HepG2 (cell line): ENCODE measurements around the gene SGSH. TPM values are rescaled to one million over a fixed set of nuclear protein-coding genes. Genes with fewer than 3 reads are reported as not detected.

Experiments used
- ATAC-seq: fragments of 200-7000 bp; cut with Tn5 transposase; 3 replicates; pipeline ENCODE4 v1.9.1; 2020; ENCODE audit warnings: mild to moderate bottlenecking, moderate library complexity
- BruUV-seq: library from RNA; stranded (reverse); fragments of 400-500 nt; replicated peaks from 2 replicates; lab custom pipeline; 2021; lab: Mats Ljungman, UMichigan
- CTCF ChIA-PET: fragments of 300-600 bp; formaldehyde crosslinking; extraction: SDS; loops from one replicate; lab custom pipeline; 2021; ENCODE audit warnings: low total read pairs, inconsistent platforms, low intra/inter-chr PET ratio; lab: Yijun Ruan, JAX
- POLR2A ChIA-PET: fragments of 350-600 bp; sonication (Branson Sonifier 250); formaldehyde crosslinking; loops from one replicate; lab custom pipeline; 2020; ENCODE audit warnings: antibody characterized with exemption, inconsistent platforms; lab: Yijun Ruan, JAX
- DNase-seq: peaks from one replicate; pipeline ENCODE4 v3.0.0-alpha.2; 2015; ENCODE audit warnings: low spot score
- FAIRE-seq: peaks from 3 replicates; lab custom pipeline; 2011; peaks lifted over from hg19 to GRCh38; lab: Jason Lieb, UNC
- H2AFZ ChIP-seq: one replicate; pipeline ENCODE4 v1.6.1; 2011; ENCODE audit warnings: low read length, inconsistent platforms
- H3K27ac ChIP-seq: fragments of 300-600 bp; 3 replicates; pipeline ENCODE4 v1.8.0; 2011; ENCODE audit warnings: mixed run types, mild to moderate bottlenecking, mixed read lengths, low read length, inconsistent platforms; ENCODE audit not compliant: insufficient read depth; ENCODE audit errors: extremely low read length
- H3K27me3 ChIP-seq, 2 experiments: fragments of 200-600 bp in 1 of 2; 2 replicates in 1 of 2; 3 replicates in 1 of 2; pipeline versions ENCODE4 v1.6.0 to v1.8.0; 2011; ENCODE audit warnings: low read length in 2 of 2, mild to moderate bottlenecking in 2 of 2, moderate library complexity in 2 of 2, inconsistent platforms in 1 of 2; ENCODE audit not compliant: insufficient read depth in 2 of 2, control insufficient read depth in 1 of 2
- H3K36me3 ChIP-seq, 2 experiments: fragments of 200-600 bp in 1 of 2; replicated peaks in 1 of 2; 2 replicates in 1 of 2; 3 replicates in 1 of 2; pipeline versions ENCODE4 v1.5.1 to v1.8.0; 2011; ENCODE audit warnings: low read length in 2 of 2, inconsistent platforms in 1 of 2; ENCODE audit not compliant: insufficient read depth in 2 of 2, control insufficient read depth in 1 of 2
- H3K4me1 ChIP-seq: 2 replicates; pipeline ENCODE4 v1.5.1; 2012; ENCODE audit warnings: low read length, inconsistent platforms; ENCODE audit not compliant: insufficient read depth
- H3K4me2 ChIP-seq: 2 replicates; pipeline ENCODE4 v1.6.0; 2011; ENCODE audit warnings: low read depth, low read length, inconsistent platforms
- H3K4me3 ChIP-seq, 3 experiments: fragments of 200-600 bp in 1 of 3; sonication (generic), shearing (Covaris generic) in 1 of 3; replicated peaks in 1 of 3; 2 replicates each; pipeline ENCODE4 v1.5.1; 2011 to 2016; ENCODE audit warnings: low read length in 3 of 3, inconsistent platforms in 2 of 3, low read depth in 2 of 3, mild to moderate bottlenecking in 2 of 3, control low read depth in 1 of 3, mixed read lengths in 1 of 3; ENCODE audit not compliant: insufficient read depth in 1 of 3
- H3K79me2 ChIP-seq: one replicate; pipeline ENCODE4 v1.6.1; 2011; ENCODE audit warnings: low read length, inconsistent platforms; ENCODE audit not compliant: insufficient read depth
- H3K9ac ChIP-seq: 2 replicates; pipeline ENCODE4 v1.6.0; 2011; ENCODE audit warnings: mild to moderate bottlenecking, low read depth, low read length, inconsistent platforms; ENCODE audit not compliant: insufficient read depth
- H3K9me3 ChIP-seq: 2 replicates; pipeline ENCODE4 v1.5.1; 2012; ENCODE audit warnings: mild to moderate bottlenecking, low read length
- H4K20me1 ChIP-seq: 2 replicates; pipeline ENCODE4 v1.6.0; 2011; ENCODE audit warnings: inconsistent platforms, mild to moderate bottlenecking, low read length, moderate library complexity; ENCODE audit not compliant: insufficient read depth
- CHD4 ChIP-seq: fragments of 200-600 bp; sonication (generic); IDR thresholded peaks from 2 replicates; pipeline ENCODE4 v1.7.0; 2017; ENCODE audit warnings: mild to moderate bottlenecking, low read length, borderline replicate concordance
- EHMT2 ChIP-seq: fragments of 200-600 bp; sonication (generic); IDR thresholded peaks from 2 replicates; pipeline ENCODE4 v1.7.0; 2017; ENCODE audit warnings: antibody characterized with exemption, low read depth, low read length, borderline replicate concordance
- MAFF ChIP-seq: IDR thresholded peaks from 2 replicates; pipeline ENCODE4 v1.6.1; 2011; ENCODE audit warnings: low read depth, low read length, improper control_type of control experiment
- PAF1 ChIP-seq: IDR thresholded peaks from 2 replicates; pipeline ENCODE4 v1.6.1; 2016; ENCODE audit warnings: missing genetic modification reagents, missing compliant biosample characterization
- ZFP36 ChIP-seq: fragments of 150-350 bp; IDR thresholded peaks from 2 replicates; pipeline ENCODE4 v1.6.1; 2018; ENCODE audit warnings: borderline replicate concordance, low read length, low read depth; ENCODE audit not compliant: partially characterized antibody
- ZNF629 ChIP-seq: sonication (generic); formaldehyde crosslinking; conservative IDR thresholded peaks from 2 replicates; pipeline ENCODE4 v1.5.0; 2020; ENCODE audit warnings: missing genetic modification reagents
- WGBS: methylation state at CpG from one replicate; pipeline ENCODE4 v1.1.6; 2017; ENCODE audit warnings: low lambda C conversion rate; 5-methylcytosine and 5-hydroxymethylcytosine counted together
- in situ Hi-C: cut with HindIII; loops from 2 replicates; pipeline ENCODE4 v1.10.0; 2017; ENCODE audit warnings: low pct_unique_long_range_greater_than_20kb; ENCODE audit not compliant: extremely low pct_ligation_motif_present
- intact Hi-C: fragments of 100-400 bp; cut with micrococcal nuclease; formaldehyde crosslinking; loops from one replicate; pipeline ENCODE4 v1.10.0; 2022; ENCODE audit not compliant: unreplicated experiment
- polyA plus RNA-seq, 8 experiments: library from polyadenylated mRNA; depleted of rRNA in 3 of 8; stranded (reverse) in 7 of 8; unstranded in 1 of 8; fragments of >200 nt; fragmentation: Illumina TruSeq in 4 of 8; extraction: Trizol in 4 of 8; gene quantifications; 2 replicates each; pipeline versions ENCODE4 v1.2.1 to v1.2.3, GENCODE V29; 2011 to 2016; ENCODE audit warnings: low read depth in 4 of 8, missing spikeins in 1 of 8, mixed read lengths in 1 of 8; ENCODE audit not compliant: insufficient read depth in 1 of 8
- total RNA-seq, 5 experiments: library from RNA; depleted of rRNA; stranded (reverse); fragments of >200 nt; fragmentation: Illumina TruSeq; extraction: Trizol; gene quantifications; 2 replicates each; pipeline ENCODE4 v1.2.3, GENCODE V29; 2016; ENCODE audit warnings: low read depth in 1 of 5
- TF ChIP-seq, protein P1 (sequence below): sonication (generic); formaldehyde crosslinking; IDR thresholded peaks from 2 replicates; pipeline ENCODE4 v1.5.1; 2020; ENCODE audit warnings: mild to moderate bottlenecking, missing genetic modification reagents, borderline replicate concordance

SGSH gene
- total and polyA plus RNA-seq, 2 of the 13 experiments (the other 11 are each of a cell fraction or from before 2014, with no cell fraction given), result 12.2 to 17.6 TPM

DNA sequence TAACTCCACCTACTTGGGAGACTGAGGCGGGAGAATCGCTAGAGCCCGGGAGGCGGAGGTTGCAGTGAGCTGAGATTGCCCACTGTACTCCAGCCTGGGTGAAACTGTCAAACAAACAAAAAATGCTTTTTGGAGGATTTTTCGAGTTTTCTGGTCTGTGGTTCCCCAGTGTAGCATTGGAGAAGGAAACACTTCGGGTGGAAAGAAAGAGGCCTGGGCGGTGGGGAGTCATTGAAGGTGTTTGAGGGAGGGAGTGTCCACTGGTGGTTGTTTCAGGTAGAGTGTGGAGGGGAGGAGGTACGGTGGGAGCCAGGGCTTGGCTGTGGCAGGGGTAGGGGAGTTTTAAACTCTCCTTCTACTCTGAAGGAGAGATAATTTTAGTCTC, 41.8 kb upstream of the SGSH start:
- ChIA-PET POLR2A (interaction anchor here (0.6 to 3.5 kb wide), 14 partner anchors 11 to 268 kb away, joined by 3 to 31 read pairs (median 6); partner anchors contain the start of genes EIF4A3, SGSH and SLC26A11), CTCF (no interaction called here)

More for the DNA sequence above, 41.8 kb upstream of the SGSH start:
- Histone ChIP-seq H3K4me1 (peaks cover 50% of the 10 kb centered on the region), H3K27ac (peak overlapping the region; percentile 94)
- no peak for TF ChIP-seq ZNF629 (CRISPR knock-in tag)
- peak; percentile 20 for TF ChIP-seq ZFP36
- peak; percentile 78 for TF ChIP-seq CHD4
- 0 out of 2 replicates have a peak, but pooled peaks have one; percentile 47 for TF ChIP-seq EHMT2
- TF ChIP-seq MAFF, result no peak
- TF ChIP-seq, protein P1, sequence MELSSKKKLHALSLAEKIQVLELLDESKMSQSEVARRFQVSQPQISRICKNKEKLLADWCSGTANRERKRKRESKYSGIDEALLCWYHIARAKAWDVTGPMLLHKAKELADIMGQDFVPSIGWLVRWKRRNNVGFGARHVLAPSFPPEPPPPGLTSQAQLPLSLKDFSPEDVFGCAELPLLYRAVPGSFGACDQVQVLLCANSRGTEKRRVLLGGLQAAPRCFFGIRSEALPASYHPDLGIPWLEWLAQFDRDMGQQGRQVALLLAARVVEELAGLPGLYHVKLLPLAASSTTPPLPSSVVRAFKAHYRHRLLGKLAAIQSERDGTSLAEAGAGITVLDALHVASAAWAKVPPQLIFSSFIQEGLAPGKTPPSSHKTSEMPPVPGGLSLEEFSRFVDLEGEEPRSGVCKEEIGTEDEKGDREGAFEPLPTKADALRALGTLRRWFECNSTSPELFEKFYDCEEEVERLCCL (CRISPR knock-in tag), result no peak
- 0 out of 2 replicates have a peak, but pooled peaks have one; percentile 8 for TF ChIP-seq PAF1 (CRISPR knock-in tag)
- TF ChIP-seq, all 625 proteins: peak for 4
- Histone ChIP-seq H3K4me3 (peak overlapping the region; percentile 84 to 100 (median 89)), H2AFZ (no peak overlapping the region), H3K27me3 (no peaks in the 10 kb centered on the region; a peak in 1 of 5 replicates), H3K36me3 (no peaks in the 10 kb centered on the region), H3K79me2 (peaks cover 6% of the 10 kb centered on the region), H3K9ac (peak overlapping the region; percentile 92), H3K9me3 (no peaks in the 10 kb centered on the region), H4K20me1 (no peaks in the 10 kb centered on the region), H3K4me2 (peak overlapping the region; percentile 99)
- 26% methylated on average over 8 of the region's 8 CpGs for WGBS
- no TSS peak for BruUV-seq
- ATAC-seq, result no peak
- no peak for FAIRE-seq
- in situ Hi-C loops, result no loop called here
- intact Hi-C loops, result loop anchor here (2.0 kb wide), 2 partner anchors 41 to 115 kb away; partner anchors contain the start of genes EIF4A3, SGSH and SLC26A11
- no peak for DNase-seq
